ENCODE measurements around the gene EVA1A.
A peak's percentile ranks its signal among the peaks of the same experiment; 100 is the strongest.

The EVA1A gene

DNA sequence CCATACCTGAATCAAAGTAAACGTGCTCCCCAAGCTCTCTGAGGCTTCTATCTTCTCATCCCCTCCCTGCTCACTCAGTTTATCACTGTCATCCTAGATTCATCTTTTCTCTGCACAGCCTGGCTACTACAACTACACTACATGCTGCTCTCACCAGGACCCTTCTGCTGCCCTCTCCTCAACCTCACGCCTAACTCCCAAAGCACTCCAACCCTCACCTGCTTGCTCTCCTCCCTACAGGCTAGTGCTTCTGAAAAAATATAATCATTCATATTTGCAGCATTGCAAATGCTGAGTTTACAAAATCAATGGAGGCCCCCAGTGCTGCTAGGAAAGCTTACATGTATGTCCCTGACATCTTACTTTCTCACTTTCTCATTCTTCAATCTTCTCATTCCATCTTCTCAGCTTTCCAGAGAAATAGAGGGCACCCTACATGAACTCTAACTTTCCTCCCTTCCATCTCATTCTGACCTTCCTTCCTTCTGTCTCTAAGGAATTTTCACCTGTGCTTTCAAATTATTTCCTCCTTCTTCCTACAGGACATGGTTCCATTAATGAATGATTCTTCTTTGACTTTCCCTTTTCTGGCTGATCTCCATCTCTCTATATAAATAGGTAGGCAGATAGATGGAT, 36.3 kb downstream of the EVA1A start:
- Histone ChIP-seq H3K4me3 (no peak overlapping the region), H3K27ac (no peak overlapping the region)

DNA sequence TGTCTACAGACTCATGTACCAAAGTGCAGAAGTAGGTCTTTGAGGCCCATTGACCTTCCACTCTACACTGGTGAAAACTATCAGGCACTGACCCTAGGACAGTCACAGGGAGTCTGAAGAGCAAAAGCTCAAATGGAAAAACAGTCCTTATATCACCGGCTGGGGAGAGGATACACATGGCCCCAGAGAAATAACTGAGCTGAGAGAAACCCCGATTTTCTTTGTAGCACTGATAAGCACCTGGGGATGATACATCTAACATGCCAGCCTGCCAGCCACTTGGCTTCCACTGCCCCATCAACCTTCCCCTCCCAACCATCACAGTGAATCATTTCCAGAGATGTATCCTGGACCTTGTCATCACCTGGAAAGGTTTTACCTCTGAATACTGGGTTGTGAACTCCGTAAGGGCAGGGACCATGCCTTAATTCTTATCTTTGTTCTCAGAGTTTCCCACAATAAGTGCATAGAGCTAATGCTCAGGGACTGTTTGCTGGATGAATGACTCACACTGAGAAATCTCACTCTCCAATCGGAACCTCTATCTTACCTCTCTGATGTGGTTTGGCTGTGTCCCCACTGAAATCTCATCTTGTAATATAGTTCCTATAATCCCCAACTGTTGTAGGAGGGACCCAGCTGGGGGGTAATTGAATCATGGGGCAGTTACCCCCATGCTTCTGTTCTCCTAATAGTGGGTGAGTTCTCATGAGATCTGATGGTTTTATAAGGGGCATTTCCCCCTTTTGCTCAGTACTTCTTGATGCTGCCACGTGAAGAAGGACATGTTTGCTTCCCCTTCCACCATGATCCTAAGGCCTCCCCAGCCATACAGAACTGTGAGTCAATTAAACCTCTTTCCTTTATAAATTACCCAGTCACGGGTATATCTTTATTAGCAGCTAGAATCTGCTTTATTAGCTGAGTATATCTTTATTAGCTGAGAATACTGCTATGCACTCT, 37.1 kb downstream of the EVA1A start:
- no peak overlapping the region for H3K27ac ChIP-seq

DNA sequence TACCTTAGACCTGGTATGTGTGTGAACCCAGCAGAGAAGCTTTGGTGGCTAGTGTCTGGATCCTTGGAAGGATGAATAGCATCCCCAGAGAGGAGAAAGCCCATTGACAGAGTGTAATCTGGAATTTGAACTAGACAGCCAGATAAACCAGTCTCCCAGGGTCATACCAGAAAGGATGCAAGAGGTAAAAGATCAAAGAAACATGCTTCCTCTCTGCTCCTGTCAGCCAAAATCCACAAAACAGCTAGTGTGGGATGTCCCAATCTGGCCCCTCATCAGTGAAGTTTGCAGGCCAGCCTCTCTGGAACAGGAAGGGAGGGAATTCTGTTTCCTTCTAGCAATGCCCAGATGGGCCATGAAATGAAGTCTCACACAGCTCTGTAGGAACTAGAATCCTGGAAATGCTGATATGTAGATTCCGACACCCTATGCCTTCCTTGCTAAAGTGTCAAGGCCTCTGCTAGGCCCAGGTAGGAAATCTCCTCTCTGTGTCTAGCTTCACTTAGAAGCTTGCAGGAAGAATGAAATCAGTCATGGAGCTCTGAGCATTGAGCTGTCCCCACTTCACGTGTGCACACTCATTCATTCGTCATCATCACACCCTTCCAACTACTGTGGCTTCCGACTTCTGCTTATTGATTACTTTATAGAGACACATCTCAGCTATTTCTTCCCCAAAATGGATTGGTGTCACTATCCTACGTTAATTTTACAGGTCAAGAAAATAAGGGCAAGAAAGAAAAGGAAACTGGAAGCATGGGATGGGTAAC, 38.0 kb downstream of the EVA1A start:
- Histone ChIP-seq H3K4me3 (no peak overlapping the region), H3K27ac (peak overlapping the region in 1 of 21 experiments; percentile 30)

More for the DNA sequence above, 37.1 kb downstream of the EVA1A start:
- no peak overlapping the region for H3K4me3 ChIP-seq

DNA sequence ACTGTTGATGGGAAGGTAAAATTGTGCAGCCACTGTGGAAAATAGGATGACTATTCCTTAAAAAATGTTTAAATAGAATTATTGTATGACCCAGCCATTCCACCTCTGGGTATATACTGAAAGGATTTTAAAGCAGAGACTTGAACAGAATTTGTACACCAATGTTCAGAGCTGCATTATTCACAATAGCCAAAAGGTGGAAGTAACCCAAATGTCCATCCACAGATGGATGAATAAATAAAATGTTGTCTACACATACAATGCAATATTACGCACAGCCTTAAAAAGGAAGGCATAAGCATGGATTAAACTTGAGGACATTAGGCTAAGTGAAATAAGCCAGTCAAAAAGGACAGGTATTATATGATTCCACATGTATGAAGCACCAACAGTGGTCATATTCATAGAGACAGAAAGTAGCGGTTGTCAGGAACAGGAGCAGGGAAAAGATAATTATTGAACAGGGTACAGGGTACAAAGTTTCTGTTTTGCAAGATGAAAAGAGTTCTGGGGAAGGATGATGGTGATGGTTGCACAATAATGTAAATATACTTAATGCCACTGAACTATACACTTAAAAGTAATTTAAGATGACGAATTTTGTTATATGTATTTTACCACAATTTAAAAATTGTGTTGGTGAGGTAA, 39.4 kb downstream of the EVA1A start:
- no peak overlapping the region for H3K27ac ChIP-seq
- H3K4me3 ChIP-seq = no peak overlapping the region

DNA sequence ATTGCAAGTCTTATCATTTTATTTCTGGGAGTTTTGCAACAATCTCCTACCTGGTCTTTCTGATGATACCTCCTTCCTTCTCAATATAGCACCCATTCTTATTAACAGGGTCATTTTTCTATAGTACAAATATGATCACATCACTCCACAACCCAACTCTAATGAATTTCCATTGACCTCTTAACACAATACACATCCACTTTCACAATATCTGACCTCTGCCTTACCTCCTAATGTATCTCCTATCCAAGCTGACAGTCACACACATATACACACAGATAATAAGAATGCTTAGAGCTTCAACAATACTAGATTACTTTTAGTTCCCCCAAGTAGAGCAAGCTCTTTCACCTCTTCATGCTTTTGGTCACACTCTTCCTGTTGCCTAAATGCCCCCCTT, 40.9 kb downstream of the EVA1A start:
- Histone ChIP-seq H3K27ac (no peak overlapping the region), H3K4me3 (no peak overlapping the region)

DNA sequence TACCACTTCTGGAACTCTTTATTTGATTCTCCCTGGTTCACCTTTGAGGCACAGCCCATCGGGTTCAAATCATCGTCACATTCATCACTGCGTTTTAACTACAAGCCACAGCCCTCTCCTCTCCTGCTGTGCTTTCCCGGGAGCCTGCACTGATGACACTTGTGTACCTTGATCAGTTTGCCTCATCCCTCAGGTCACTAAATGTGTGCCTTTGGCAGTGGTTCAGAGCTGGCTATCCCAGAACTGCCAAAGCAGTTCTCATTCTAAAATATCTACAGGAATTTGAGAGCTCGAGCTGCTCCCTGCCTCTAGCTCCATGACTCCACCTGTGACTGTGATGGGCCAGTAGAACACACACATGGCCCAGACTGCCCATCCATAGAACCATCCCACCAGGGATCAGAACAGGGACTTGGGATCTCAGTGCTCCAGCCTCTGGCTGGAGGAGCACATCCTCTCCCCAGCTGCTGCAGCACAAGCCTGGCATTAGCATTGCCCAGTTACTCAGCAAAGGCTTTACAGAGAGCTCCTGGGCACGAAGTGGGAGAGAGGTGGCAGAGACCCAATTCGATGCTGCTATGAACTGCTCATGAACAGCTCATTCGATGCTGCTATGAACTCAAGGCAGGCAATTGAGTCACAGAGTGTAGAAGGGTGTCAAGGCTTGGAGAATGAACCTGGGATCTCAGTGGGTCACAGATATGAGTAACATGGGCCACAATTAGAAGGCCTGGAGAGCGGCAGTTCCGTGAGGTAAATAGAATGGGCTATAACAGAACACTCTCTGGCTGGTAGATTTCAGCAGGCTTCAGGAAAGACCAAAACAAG, 41.9 kb downstream of the EVA1A start:
- no peak overlapping the region for H3K27ac ChIP-seq

DNA sequence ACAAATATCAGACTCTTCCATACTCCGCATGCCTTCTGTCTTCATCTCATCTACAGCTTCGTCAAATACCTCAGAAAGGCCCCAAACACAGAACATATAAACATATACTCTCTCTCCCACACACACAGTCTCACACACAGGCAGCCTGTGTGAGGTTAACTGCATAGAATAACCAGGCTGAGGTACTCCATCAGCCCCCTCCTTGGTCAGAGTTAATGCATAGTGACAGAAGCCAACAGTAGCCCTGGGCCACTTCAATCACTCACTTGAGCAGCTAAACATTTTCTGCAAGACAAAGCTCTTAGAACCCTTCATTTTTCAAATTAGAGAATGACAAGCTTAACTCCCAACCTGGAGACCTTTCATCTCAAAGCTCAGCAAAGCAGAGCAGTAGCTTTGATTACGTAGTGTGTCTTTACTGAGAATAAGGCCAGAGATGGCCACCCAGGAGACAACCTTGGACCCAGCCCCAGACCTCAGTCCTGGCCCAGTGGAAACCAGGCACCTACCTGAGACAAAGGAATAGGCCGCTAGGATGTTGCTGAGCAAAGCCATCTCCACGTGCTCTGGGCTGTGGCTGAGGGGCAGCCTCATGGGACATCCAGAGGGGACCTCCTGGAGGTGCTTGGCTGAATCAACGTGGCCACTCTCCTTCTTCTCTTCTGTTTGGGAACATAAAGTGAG, 43.0 kb downstream of the EVA1A start:
- no peak overlapping the region for H3K27ac ChIP-seq

More for the DNA sequence above, 41.9 kb downstream of the EVA1A start:
- no peak overlapping the region for H3K4me3 ChIP-seq

DNA sequence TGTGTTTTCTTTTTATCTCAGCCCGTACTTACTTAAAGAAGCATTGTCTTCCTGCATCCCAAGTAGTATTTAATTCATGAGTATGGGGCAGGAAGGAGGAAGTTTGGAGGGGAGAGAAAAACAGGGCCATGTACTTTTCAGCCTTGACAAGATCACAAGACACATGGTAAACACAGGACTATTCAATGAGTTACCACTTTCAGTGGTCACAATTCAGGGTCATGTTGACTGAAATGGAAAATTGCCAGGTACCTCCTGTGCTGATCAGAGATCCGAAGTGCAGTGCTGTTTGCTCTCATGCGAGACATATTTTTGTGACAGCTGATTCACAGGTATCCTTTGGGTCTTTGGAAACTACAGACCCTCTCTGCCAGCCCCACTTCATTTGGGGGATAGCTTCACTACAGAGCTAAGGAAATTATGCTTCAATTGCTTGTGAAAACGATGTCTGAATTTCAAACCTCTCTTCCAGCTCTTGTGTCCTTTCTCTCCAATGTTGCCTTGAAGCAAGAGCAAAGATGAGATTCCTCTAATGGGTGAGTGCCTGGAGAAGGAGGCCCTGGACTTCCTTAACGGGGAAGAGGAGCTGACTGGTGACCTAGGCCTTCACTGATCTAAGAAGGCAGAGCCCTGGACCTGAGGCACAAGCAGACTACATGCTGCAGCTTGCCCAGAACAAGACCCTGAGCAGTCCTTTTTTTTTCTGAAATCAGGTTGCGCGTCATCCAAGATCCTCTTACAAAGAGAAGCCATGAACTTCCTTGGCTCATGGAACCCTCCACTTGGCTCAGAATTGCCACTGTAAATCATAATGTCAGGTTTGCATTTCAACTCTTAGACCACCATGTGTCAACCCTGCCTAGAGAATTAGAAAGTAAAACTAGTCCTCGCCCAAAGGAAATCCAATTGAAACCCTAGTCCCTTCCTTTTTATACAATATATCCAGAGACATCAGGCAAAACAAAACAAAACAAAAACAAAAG, 44.1 kb downstream of the EVA1A start:
- H3K4me3 ChIP-seq = no peak overlapping the region
- H3K27ac ChIP-seq = peak overlapping the region in 2 of 21 experiments; percentile 17 to 21

More for the DNA sequence above, 43.0 kb downstream of the EVA1A start:
- no peak overlapping the region for H3K4me3 ChIP-seq

DNA sequence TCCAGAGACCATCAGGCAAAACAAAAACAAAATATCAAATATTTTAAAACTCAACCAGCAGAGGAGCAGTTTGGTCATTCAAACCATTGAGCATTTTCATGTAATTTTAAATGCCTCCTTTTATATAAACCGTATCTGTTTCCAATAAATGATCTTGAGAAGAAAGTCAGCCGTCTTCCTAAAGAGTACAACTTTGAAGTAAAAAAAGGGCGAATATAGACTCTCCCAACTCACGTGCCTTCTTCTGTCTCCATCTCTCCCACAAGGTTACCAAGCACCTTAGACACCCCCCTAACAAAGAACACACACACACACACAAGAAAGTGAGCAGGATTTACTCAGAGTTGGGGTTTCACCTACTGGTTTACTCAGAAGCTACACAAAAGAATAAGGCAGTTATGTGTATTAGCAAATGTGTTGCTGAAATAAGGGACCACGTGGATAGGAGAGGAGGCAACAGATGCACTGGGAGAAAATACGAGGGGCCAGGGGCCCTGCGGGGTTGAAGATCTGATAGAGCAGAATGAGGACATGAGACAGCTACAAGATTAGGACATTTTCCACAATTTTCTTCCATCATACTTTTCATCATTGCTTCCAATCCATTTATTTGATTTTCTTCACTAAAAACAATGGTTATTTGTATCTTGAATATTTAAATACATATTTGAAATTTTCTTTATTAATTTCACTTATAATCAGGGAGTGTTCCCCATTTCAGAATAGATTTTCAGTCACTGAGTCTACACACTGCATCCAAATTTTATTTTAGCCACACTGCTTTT, 45.0 kb downstream of the EVA1A start:
- H3K4me3 ChIP-seq = no peak overlapping the region
- no peak overlapping the region for H3K27ac ChIP-seq

DNA sequence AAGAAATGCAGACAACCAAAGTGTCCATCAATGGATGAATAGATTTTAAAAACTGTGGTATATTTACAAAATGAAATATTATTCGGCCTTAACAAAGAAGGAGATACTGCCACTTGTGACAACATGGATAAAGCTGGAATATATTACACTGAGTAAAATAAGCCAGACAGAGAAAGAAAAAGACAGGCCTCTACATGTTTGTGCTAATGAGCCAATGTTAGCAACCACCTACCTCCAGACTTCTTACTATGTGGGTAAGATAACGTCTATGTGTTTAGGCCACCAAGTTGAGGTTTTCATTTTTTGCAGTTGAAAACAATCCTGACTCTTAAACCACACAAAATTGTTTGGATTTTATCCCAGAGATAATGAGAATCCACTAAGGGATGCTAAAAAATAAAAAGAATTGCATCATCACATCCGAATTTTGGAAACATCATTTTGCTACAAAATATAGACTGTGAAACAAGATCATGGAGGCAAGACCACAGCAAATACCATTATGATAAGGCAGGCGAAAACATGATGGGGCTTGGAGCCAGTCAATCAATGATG, 47.0 kb downstream of the EVA1A start:
- Histone ChIP-seq H3K4me3 (no peak overlapping the region), H3K27ac (no peak overlapping the region)

DNA sequence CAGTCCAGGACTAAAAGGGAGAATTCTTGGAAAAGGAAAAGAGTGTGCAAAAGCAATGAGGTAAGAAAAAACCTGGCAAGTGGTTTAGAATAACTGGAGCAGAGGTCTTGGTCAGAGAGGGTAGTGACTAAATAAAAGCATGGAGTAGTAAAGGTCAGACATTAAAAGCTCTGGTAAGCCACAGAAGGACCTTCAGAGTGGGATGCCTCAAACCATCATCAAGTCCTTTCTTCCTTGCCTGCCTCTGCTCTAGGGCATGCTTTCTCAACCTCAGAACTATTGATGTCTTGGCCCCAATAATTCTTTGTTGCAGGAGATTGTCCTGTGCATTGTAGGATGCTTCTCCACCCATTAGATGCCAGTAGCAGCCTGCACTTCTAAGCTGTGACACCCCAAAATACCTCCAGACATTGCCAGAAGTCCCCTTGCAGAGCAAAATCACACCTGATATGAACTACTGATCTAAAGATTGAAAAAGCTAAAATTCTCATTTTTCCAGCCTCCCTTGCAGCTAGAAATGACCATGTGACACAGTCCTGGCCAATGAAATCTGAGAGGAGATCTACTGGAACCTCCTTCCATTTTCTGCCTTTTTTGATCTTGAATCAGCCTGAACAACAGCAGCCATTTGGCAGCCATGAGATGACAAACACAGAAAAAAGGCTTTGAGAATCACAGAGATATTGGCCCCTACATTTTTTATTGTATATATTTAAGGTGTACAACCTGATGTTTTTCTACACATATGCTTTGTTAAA, 48.1 kb downstream of the EVA1A start:
- Histone ChIP-seq H3K4me3 (no peak overlapping the region), H3K27ac (no peak overlapping the region)

DNA sequence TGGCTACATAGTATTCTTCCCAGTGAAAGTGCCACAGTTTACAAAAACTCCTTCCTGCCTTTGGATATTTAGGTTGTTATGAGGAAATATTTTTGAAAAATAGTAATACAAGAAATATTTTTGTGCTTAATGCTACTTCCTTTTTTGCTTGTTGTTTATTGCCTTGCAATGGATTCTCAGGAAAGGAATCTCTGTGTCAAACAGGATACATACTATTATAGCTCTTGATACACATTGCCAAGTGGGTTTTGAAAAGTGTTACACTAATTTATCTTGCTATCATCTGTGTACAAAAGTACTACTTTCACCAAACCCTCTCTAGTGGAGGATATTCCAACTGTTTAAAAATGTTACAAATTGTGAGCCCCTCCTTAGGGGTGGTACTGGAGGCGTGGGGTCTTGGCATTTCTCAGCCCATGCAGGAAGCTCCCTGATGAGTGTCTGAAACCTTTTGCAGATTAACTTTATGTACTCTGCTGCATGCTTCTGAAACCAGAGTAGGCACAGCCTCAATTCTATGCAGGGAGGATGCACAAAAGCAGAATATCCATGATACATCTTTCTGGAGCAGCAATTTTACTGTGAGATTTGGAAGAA, 54.5 kb downstream of the EVA1A start:
- no peak overlapping the region for H3K27ac ChIP-seq
- no peak overlapping the region for H3K4me3 ChIP-seq

DNA sequence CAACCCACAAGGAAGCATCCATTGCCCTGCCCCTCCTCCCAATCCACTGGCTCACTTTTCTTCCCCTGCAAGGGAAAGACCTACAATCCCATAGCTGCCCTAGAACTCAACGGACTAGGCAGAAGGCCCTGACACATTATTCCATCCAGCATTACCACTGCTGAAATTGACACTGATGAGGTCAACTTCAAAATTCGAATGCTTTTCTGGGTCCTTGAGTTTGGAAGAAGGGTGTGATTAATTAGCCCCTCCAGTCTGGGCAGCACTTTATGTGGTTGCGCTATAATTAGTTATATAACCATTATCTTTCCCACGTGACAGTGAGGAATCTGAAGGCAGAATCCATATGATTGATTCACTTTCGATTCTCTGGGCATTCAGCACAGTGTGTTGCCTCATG, 55.7 kb downstream of the EVA1A start:
- Histone ChIP-seq H3K4me3 (no peak overlapping the region), H3K27ac (no peak overlapping the region)

DNA sequence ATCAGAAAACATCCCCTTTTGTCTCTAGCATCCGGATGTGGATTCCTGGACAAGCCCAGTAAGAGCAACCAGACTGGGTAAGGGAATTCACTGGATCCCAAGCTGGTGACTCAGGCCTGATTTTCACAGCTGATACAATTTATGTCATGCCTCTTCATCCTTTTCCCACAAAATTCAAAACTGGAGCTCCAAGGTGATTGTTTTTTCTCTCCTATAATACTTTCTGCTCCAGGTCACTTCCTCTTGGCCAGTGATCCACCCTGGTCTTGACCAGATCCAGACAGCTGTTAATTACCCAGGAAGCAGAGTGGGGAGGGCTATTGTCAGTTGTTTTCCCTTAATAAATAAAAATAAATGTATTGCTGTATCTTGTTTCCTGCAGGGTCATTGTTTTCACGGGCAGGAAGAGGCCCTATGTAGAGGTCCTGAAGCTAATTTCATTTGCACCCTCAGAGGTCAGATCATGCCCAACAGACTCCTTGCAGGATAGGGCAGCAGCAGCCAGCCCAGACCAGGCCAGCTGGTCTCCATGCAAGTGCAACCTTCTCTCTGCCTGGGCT, 57.6 kb downstream of the EVA1A start:
- Histone ChIP-seq H3K4me3 (no peak overlapping the region), H3K27ac (no peak overlapping the region)

DNA sequence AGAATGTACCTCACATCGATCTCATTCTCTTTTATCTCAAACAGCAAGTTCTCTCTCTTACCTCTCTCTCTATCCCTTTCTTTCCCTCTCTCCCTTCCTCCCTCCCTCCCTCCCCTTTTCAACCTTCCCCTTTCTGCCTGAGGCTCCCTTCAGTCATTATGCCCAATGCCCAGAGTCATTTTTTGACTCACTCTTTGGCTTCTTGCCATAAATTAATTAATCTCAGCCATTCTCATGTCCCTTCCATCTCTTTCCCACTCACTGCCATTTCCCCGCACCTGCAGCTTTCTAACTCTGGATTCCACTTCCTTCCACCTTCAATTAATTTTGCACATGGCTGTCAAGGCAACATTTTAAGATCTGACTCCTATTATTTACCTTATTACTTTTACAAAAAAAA, 60.1 kb downstream of the EVA1A start:
- Histone ChIP-seq H3K27ac (no peak overlapping the region), H3K4me3 (no peak overlapping the region)
